ENCODE results near the gene RNF41.

The RNF41 gene

GRCh38 chr12:56256326-56256960, 34.7 kb upstream of the RNF41 start:
- Mint-ChIP-seq H3K4me3 (peak overlapping the region; percentile 90), H3K27ac (peak overlapping the region; percentile 56), H3K36me3 (ENCODE audit: low read depth) (peaks cover 61% of the 10 kb centered on the region), H3K9me3 (no peaks in the 10 kb centered on the region), H3K27me3 (no peaks in the 10 kb centered on the region), H3K4me1 (ENCODE audit: low read depth) (peaks cover 21% of the 10 kb centered on the region)
- no peak for DNase-seq

DNA sequence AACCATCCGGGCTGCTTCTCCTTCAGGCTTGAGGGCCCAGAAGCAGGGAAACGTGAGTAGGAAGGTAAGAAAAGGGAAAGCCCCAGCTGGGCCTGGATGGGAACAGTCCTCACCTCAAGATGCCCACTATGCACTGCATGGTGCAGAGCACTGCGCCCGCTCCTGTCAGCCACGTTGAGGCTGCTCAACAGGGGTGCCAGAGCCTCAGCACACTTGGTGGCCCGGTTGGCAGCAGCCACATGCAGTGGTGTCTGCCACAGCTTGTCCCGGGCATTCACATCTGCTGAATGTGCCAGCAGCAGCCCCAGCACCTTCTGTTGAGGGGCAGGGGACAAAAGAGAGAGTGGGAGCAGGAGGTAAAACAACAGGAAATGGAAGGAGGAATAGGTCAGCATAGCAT, 33.9 kb upstream of the RNF41 start:
- no peaks in the 10 kb centered on the region for H3K9me3 Mint-ChIP-seq
- H3K4me3 Mint-ChIP-seq = no peak overlapping the region
- H3K4me1 Mint-ChIP-seq (ENCODE audit: low read depth) = peaks cover 21% of the 10 kb centered on the region
- no peaks in the 10 kb centered on the region for H3K27me3 Mint-ChIP-seq
- peak overlapping the region; percentile 56 for H3K27ac Mint-ChIP-seq
- DNase-seq = no peak
- H3K36me3 Mint-ChIP-seq (ENCODE audit: low read depth) = peaks cover 65% of the 10 kb centered on the region

DNA sequence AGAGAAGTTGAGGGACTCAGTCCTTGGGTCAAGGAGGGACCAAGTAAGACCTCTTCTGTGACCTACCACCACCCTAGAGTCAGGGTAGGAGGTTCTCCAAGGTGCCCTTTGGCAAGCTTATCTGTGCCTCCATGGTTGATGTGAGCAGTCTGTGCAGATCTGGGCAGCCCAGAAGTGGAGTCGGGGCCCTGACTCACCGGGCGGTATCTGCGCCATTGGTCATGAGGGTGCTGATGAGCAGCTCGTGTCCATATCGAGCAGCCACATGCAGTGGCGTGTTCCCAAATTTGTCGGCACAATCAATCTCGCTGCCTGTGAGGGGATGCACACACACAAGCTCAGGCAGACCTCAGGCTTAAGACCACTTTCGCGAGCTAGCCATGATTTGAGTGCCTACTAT, 31.4 kb upstream of the RNF41 start:
- peaks cover 81% of the 10 kb centered on the region for H3K36me3 Mint-ChIP-seq (ENCODE audit: low read depth)
- H3K4me1 Mint-ChIP-seq (ENCODE audit: low read depth) = peaks cover 14% of the 10 kb centered on the region
- no peak overlapping the region for H3K27ac Mint-ChIP-seq
- H3K9me3 Mint-ChIP-seq = no peaks in the 10 kb centered on the region
- no peak overlapping the region for H3K4me3 Mint-ChIP-seq
- no peak for DNase-seq
- no peaks in the 10 kb centered on the region for H3K27me3 Mint-ChIP-seq

GRCh38 chr12:56252649-56253048, 30.9 kb upstream of the RNF41 start:
- Mint-ChIP-seq H3K27ac (peak overlapping the region; percentile 26), H3K27me3 (no peaks in the 10 kb centered on the region), H3K36me3 (ENCODE audit: low read depth) (peaks cover 84% of the 10 kb centered on the region), H3K4me1 (ENCODE audit: low read depth) (peaks cover 14% of the 10 kb centered on the region), H3K4me3 (no peak overlapping the region), H3K9me3 (no peaks in the 10 kb centered on the region)
- DNase-seq = no peak

DNA sequence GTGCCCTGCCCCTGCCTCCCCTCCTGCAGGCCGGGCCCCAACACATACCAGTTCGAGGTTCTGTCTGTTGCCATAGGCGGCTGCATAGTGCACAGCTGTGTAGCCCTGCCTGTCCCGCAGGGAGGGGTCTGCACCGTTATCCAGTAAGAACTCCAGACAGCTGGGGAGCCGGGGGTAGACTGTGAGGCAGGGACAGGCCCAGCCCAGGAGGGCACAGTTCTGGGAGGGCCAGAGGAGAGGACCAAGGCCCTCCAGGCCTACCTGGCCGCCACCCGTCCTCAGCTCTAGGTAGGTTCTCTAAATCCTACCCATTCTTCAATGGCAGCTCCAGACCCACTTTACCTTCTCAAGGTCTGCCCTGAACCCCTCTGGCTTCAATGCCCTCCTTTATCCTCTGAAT, 27.0 kb upstream of the RNF41 start:
- no peaks in the 10 kb centered on the region for H3K9me3 Mint-ChIP-seq
- DNase-seq = no peak
- H3K4me1 Mint-ChIP-seq (ENCODE audit: low read depth) = no peaks in the 10 kb centered on the region
- peak overlapping the region; percentile 19 for H3K27ac Mint-ChIP-seq
- no peak overlapping the region for H3K4me3 Mint-ChIP-seq
- no peaks in the 10 kb centered on the region for H3K27me3 Mint-ChIP-seq
- H3K36me3 Mint-ChIP-seq (ENCODE audit: low read depth) = peaks cover 85% of the 10 kb centered on the region

DNA sequence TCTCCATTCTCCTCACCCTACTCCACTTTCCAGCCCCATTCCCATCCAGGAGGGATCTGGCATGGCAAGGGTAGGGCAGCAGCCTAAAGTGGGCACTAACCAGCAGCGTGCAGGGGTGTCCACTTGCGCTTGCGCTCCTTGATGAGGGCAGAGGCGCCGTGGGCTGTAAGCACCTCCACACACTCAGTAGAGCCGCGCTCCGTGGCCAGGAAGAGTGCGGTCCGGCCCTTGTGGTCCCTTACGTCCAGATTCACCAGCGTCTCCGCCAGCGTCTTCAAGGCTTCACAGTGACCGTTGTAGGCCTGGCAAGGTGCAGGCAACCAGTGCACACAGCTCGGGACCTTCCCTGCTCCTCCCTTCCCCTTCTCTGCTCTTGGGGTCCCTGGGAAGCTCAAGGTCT, 26.2 kb upstream of the RNF41 start:
- Mint-ChIP-seq H3K4me3 (no peak overlapping the region), H3K36me3 (ENCODE audit: low read depth) (peaks cover 85% of the 10 kb centered on the region), H3K27me3 (no peaks in the 10 kb centered on the region), H3K4me1 (ENCODE audit: low read depth) (no peaks in the 10 kb centered on the region), H3K9me3 (no peaks in the 10 kb centered on the region), H3K27ac (no peak overlapping the region)
- no peak for DNase-seq

DNA sequence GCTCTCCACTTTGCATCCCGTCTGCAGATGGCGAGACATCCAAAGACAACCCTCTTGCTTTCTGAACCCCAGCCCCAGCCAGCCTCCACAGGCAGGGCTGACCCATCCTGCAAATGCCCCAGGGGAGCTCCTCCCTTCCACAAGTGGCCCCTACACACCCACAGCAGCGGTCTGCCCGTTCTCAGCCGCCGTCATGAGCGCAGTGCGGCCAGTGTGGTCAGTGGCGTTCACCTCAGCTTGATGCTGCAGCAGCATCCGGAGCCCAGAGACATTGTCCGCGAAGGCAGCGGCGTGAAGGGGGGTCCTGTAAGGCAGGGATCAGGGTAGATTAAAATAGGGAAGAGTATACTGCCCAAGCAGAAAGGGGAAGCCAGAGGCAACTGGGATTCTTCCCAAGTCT, 22.8 kb upstream of the RNF41 start:
- no peak for DNase-seq
- no peaks in the 10 kb centered on the region for H3K27me3 Mint-ChIP-seq
- peaks cover 90% of the 10 kb centered on the region for H3K36me3 Mint-ChIP-seq (ENCODE audit: low read depth)
- H3K4me3 Mint-ChIP-seq = no peak overlapping the region
- no peaks in the 10 kb centered on the region for H3K4me1 Mint-ChIP-seq (ENCODE audit: low read depth)
- no peaks in the 10 kb centered on the region for H3K9me3 Mint-ChIP-seq
- H3K27ac Mint-ChIP-seq = no peak overlapping the region

DNA sequence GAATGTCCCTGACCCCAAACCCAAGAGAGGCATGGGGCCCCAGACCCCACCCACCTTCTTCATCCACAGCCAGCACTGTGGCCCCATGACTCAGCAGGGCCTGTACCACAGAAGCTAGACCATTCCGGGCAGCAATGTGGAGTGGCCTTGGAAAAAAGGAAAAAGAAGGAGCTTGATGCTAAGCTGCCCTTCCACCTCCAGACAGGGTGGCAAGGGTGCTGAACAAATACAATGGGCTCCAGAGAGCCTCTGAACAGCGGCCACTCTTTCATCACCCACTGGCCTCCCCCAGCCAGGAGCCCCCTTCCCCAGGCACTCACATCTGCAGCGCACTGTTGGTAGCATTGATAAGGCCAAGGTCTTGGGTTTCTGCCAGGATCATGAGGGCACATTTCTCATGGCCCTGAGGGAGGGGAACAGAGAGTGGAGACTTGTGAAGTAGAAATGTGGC, 22.0 kb upstream of the RNF41 start:
- Mint-ChIP-seq H3K27ac (peak overlapping the region; percentile 33), H3K9me3 (no peaks in the 10 kb centered on the region), H3K27me3 (no peaks in the 10 kb centered on the region), H3K36me3 (ENCODE audit: low read depth) (peaks cover 89% of the 10 kb centered on the region), H3K4me1 (ENCODE audit: low read depth) (no peaks in the 10 kb centered on the region), H3K4me3 (no peak overlapping the region)
- no peak for DNase-seq

- DNase-seq = no peak
- H3K4me3 Mint-ChIP-seq = no peak overlapping the region
- H3K27ac Mint-ChIP-seq = no peak overlapping the region
- H3K36me3 Mint-ChIP-seq (ENCODE audit: low read depth) = peaks cover 82% of the 10 kb centered on the region
- H3K27me3 Mint-ChIP-seq = no peaks in the 10 kb centered on the region
- no peaks in the 10 kb centered on the region for H3K9me3 Mint-ChIP-seq
- no peaks in the 10 kb centered on the region for H3K4me1 Mint-ChIP-seq (ENCODE audit: low read depth)
These were observed 21.3 kb upstream of the RNF41 start for GRCh38 chr12:56242986-56243385.

- Mint-ChIP-seq H3K36me3 (ENCODE audit: low read depth) (peaks cover 73% of the 10 kb centered on the region), H3K9me3 (no peaks in the 10 kb centered on the region), H3K4me1 (ENCODE audit: low read depth) (no peaks in the 10 kb centered on the region), H3K4me3 (no peak overlapping the region), H3K27me3 (no peaks in the 10 kb centered on the region), H3K27ac (peak overlapping the region; percentile 67)
- DNase-seq = no peak
These were observed 19.9 kb upstream of the RNF41 start for GRCh38 chr12:56241424-56242303.

GRCh38 chr12:56237552-56237951, 15.8 kb upstream of the RNF41 start:
- H3K4me1 Mint-ChIP-seq (ENCODE audit: low read depth) = no peaks in the 10 kb centered on the region
- H3K27me3 Mint-ChIP-seq = no peaks in the 10 kb centered on the region
- no peak overlapping the region for H3K27ac Mint-ChIP-seq
- DNase-seq = no peak
- H3K9me3 Mint-ChIP-seq = no peaks in the 10 kb centered on the region
- no peak overlapping the region for H3K4me3 Mint-ChIP-seq
- peaks cover 42% of the 10 kb centered on the region for H3K36me3 Mint-ChIP-seq (ENCODE audit: low read depth)

DNA sequence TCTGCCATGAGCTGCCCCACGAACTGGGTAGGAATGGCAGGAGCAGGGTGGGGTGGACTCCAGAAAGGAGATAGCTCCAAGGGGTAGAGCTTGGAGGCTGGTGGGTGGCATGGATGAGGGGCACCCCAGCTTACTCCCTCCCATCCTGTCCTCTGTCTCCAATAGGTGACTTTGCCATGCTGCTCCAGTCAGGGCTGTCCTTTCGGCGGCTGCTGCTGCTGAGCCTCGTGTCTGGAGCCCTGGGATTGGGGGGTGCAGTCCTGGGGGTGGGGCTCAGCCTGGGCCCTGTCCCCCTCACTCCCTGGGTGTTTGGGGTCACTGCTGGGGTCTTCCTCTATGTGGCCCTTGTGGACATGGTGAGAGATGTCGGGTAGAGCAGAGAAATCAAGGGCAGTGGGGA, 15.3 kb upstream of the RNF41 start:
- no peak overlapping the region for H3K4me3 Mint-ChIP-seq
- H3K27me3 Mint-ChIP-seq = no peaks in the 10 kb centered on the region
- no peak for DNase-seq
- no peak overlapping the region for H3K27ac Mint-ChIP-seq
- H3K9me3 Mint-ChIP-seq = no peaks in the 10 kb centered on the region
- H3K36me3 Mint-ChIP-seq (ENCODE audit: low read depth) = peaks cover 36% of the 10 kb centered on the region
- H3K4me1 Mint-ChIP-seq (ENCODE audit: low read depth) = no peaks in the 10 kb centered on the region

GRCh38 chr12:56236091-56236490, 14.4 kb upstream of the RNF41 start:
- no peak overlapping the region for H3K27ac Mint-ChIP-seq
- peaks cover 27% of the 10 kb centered on the region for H3K36me3 Mint-ChIP-seq (ENCODE audit: low read depth)
- no peaks in the 10 kb centered on the region for H3K4me1 Mint-ChIP-seq (ENCODE audit: low read depth)
- no peak for DNase-seq
- H3K9me3 Mint-ChIP-seq = no peaks in the 10 kb centered on the region
- no peaks in the 10 kb centered on the region for H3K27me3 Mint-ChIP-seq
- no peak overlapping the region for H3K4me3 Mint-ChIP-seq

GRCh38 chr12:56234746-56235436, 13.2 kb upstream of the RNF41 start:
- Mint-ChIP-seq H3K27ac (no peak overlapping the region), H3K36me3 (ENCODE audit: low read depth) (peaks cover 19% of the 10 kb centered on the region)

GRCh38 chr12:56231184-56231582, 9.5 kb upstream of the RNF41 start:
- peaks cover 32% of the 10 kb centered on the region for H3K36me3 Mint-ChIP-seq (ENCODE audit: low read depth)
- peaks cover 2% of the 10 kb centered on the region for H3K4me1 Mint-ChIP-seq (ENCODE audit: low read depth)
- H3K27me3 Mint-ChIP-seq = no peaks in the 10 kb centered on the region
- no peaks in the 10 kb centered on the region for H3K9me3 Mint-ChIP-seq
- no peak overlapping the region for H3K4me3 Mint-ChIP-seq
- no peak overlapping the region for H3K27ac Mint-ChIP-seq
- no peak for DNase-seq

More at GRCh38 chr12:56234746-56235436, 13.2 kb upstream of the RNF41 start:
- H3K9me3 Mint-ChIP-seq = no peaks in the 10 kb centered on the region
- no peak overlapping the region for H3K4me3 Mint-ChIP-seq
- H3K27me3 Mint-ChIP-seq = no peaks in the 10 kb centered on the region
- DNase-seq = no peak
- no peaks in the 10 kb centered on the region for H3K4me1 Mint-ChIP-seq (ENCODE audit: low read depth)

Measured in activated T-cell treated with anti-CD3 and anti-CD28 coated beads, Interleukin-2, amount 50 U/mL, for 24 hours (primary cell).